HL-60 (cell line): Measurements from ENCODE around the gene AIRE.

ENCODE experiments used
- GABPA ChIP-seq: IDR thresholded peaks from 2 replicates; pipeline ENCODE4 v1.6.1; 2012; ENCODE audit warnings: low read depth
- POLR2AphosphoS5 ChIP-seq: IDR thresholded peaks from 2 replicates; pipeline ENCODE4 v1.6.1; 2012; ENCODE audit warnings: low read depth
- TF ChIP-seq, protein P1 (sequence below): IDR thresholded peaks from one replicate; pipeline ENCODE4 v1.5.1; 2011; ENCODE audit warnings: low read length, control low read depth, inconsistent platforms; ENCODE audit not compliant: insufficient read depth

- TF ChIP-seq, protein P1, sequence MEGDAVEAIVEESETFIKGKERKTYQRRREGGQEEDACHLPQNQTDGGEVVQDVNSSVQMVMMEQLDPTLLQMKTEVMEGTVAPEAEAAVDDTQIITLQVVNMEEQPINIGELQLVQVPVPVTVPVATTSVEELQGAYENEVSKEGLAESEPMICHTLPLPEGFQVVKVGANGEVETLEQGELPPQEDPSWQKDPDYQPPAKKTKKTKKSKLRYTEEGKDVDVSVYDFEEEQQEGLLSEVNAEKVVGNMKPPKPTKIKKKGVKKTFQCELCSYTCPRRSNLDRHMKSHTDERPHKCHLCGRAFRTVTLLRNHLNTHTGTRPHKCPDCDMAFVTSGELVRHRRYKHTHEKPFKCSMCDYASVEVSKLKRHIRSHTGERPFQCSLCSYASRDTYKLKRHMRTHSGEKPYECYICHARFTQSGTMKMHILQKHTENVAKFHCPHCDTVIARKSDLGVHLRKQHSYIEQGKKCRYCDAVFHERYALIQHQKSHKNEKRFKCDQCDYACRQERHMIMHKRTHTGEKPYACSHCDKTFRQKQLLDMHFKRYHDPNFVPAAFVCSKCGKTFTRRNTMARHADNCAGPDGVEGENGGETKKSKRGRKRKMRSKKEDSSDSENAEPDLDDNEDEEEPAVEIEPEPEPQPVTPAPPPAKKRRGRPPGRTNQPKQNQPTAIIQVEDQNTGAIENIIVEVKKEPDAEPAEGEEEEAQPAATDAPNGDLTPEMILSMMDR = no peak
- TF ChIP-seq GABPA (no peak), POLR2AphosphoS5 (0 out of 2 replicates have a peak, but pooled peaks have one; percentile 2)
Observed at GRCh38 chr21:44304011-44304616, 18.4 kb downstream of the AIRE start.
